ENCODE data around the gene ULK2. TPM values are rescaled to one million over a fixed set of nuclear protein-coding genes. Genes with fewer than 3 reads are reported as not detected.
A peak's percentile ranks its signal among the peaks of the same experiment; 100 is the strongest.

Gene ULK2
- total RNA-seq, 4 donors from 2014 or later = 7.4 to 20.4 (median 14.2) TPM

DNA sequence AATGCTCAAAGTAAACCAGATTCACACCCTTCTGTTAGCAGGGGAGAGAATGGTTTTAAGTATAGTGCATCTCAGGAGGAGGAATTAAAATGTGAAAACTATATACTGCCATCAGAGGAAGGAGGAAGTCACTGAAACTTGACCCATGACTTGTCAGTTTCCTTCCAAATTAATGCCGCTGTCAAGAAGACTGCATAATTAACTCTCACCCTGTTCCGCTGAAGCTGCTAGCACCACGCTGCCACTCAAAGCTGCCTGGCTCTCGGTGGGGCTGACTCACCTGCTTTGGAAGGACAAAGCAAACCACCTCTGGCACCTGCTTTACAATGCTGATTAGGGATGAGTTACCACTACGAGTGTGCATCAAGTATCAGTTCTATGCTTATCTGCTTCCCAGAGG, 37.8 kb upstream of the ULK2 start:
- DNase-seq (no peak), ATAC-seq (no peak)
- in situ Hi-C loops (cut with MboI; ENCODE audit: low sequenced_read_pairs in 4 of 4) = no loop called here
- H3K9me3 ChIP-seq = no peaks in the 10 kb centered on the region
- no peak for TF ChIP-seq POLR2A (IDR thresholded peaks at IDR 0.05)
- TF ChIP-seq, protein P1, sequence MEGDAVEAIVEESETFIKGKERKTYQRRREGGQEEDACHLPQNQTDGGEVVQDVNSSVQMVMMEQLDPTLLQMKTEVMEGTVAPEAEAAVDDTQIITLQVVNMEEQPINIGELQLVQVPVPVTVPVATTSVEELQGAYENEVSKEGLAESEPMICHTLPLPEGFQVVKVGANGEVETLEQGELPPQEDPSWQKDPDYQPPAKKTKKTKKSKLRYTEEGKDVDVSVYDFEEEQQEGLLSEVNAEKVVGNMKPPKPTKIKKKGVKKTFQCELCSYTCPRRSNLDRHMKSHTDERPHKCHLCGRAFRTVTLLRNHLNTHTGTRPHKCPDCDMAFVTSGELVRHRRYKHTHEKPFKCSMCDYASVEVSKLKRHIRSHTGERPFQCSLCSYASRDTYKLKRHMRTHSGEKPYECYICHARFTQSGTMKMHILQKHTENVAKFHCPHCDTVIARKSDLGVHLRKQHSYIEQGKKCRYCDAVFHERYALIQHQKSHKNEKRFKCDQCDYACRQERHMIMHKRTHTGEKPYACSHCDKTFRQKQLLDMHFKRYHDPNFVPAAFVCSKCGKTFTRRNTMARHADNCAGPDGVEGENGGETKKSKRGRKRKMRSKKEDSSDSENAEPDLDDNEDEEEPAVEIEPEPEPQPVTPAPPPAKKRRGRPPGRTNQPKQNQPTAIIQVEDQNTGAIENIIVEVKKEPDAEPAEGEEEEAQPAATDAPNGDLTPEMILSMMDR (IDR thresholded peaks at IDR 0.05 in 4 of 5, conservative IDR thresholded peaks at IDR 0.05 in 1 of 5) = no peak
- H3K27ac ChIP-seq = no peak overlapping the region
- no peaks in the 10 kb centered on the region for H3K4me1 ChIP-seq
- H3K36me3 ChIP-seq = peaks cover 4 to 64% of the 10 kb centered on the region in 2 donors
- no peak overlapping the region for H3K4me3 ChIP-seq
- no peaks in the 10 kb centered on the region for H3K27me3 ChIP-seq
- intact Hi-C loops (cut with DNase I; ENCODE audit: low total_unique reads) = no loop called here

DNA sequence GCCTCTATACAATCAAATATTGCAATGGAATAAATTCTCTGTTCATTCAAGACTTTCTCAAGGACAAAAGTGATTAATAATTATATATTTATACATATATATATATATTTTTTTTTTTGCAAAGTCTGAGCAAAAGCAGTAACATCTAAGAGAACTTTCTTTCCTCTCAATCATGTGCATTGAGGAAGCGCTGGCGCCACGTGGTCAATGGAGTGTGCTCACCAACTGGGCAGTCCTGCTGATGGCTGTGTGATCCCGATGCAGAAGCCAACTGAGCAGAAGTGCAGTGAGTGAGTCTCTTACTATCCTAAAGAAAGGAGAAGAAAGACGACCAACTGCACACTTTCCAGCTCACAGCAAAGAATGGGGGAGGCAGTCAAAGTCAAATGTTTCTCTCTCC, 37.2 kb upstream of the ULK2 start:
- intact Hi-C loops (cut with DNase I; ENCODE audit: low total_unique reads) (no loop called here), in situ Hi-C loops (cut with MboI; ENCODE audit: low sequenced_read_pairs in 4 of 4) (no loop called here)
- no peak overlapping the region for H3K4me3 ChIP-seq
- peaks cover 4 to 64% of the 10 kb centered on the region in 2 donors for H3K36me3 ChIP-seq
- ATAC-seq (no peak), DNase-seq (peak; percentile 19 to 34)
- no peaks in the 10 kb centered on the region for H3K4me1 ChIP-seq
- H3K27me3 ChIP-seq = no peaks in the 10 kb centered on the region
- no peak overlapping the region for H3K27ac ChIP-seq
- H3K9me3 ChIP-seq = no peaks in the 10 kb centered on the region
- TF ChIP-seq, protein P1 (IDR thresholded peaks at IDR 0.05 in 4 of 5, conservative IDR thresholded peaks at IDR 0.05 in 1 of 5) = no peak
- TF ChIP-seq POLR2A (IDR thresholded peaks at IDR 0.05) = no peak

- no peak for ATAC-seq
- no peak overlapping the region for H3K4me3 ChIP-seq
- intact Hi-C loops (cut with DNase I; ENCODE audit: low total_unique reads) (no loop called here), in situ Hi-C loops (cut with MboI; ENCODE audit: low sequenced_read_pairs in 4 of 4) (no loop called here)
- H3K36me3 ChIP-seq = peaks cover under 1 to 59% of the 10 kb centered on the region in 2 donors
- H3K27me3 ChIP-seq = no peaks in the 10 kb centered on the region
- no peaks in the 10 kb centered on the region for H3K9me3 ChIP-seq
- H3K27ac ChIP-seq = no peak overlapping the region
- DNase-seq = no peak
- H3K4me1 ChIP-seq = no peaks in the 10 kb centered on the region
- TF ChIP-seq, protein P1 (IDR thresholded peaks at IDR 0.05 in 4 of 5, conservative IDR thresholded peaks at IDR 0.05 in 1 of 5) = no peak
- no peak for TF ChIP-seq POLR2A (IDR thresholded peaks at IDR 0.05)
Measured at GRCh38 chr17:19904412-19904811, 36.7 kb upstream of the ULK2 start.

DNA sequence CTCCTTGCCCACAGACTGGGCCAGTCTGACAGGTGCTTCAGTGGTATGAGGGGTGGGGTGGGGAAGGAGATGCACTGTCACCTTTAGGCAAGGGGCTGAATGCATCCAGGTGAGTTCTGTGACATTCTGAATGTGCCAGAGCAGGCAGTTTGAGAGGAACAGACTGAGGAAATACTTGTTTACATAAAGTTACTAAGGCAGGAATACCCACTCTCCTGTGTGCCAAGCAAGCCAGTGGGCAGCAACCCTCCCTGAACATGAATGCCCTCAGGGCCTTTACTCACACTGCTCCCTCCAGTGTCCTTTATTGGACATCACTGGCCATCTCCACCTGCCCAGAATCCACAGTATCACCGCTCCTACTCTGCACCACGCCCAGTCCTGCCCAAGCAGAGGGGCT, 33.1 kb upstream of the ULK2 start:
- Histone ChIP-seq H3K36me3 (peaks cover 0 to 30% of the 10 kb centered on the region in 2 donors), H3K27ac (no peak overlapping the region), H3K4me1 (no peaks in the 10 kb centered on the region), H3K9me3 (no peaks in the 10 kb centered on the region), H3K4me3 (no peak overlapping the region), H3K27me3 (no peaks in the 10 kb centered on the region)
- in situ Hi-C loops (cut with MboI; ENCODE audit: low sequenced_read_pairs in 4 of 4) = no loop called here
- intact Hi-C loops (cut with DNase I; ENCODE audit: low total_unique reads) = no loop called here
- no peak for TF ChIP-seq POLR2A (IDR thresholded peaks at IDR 0.05)
- no peak for DNase-seq
- no peak for ATAC-seq

DNA sequence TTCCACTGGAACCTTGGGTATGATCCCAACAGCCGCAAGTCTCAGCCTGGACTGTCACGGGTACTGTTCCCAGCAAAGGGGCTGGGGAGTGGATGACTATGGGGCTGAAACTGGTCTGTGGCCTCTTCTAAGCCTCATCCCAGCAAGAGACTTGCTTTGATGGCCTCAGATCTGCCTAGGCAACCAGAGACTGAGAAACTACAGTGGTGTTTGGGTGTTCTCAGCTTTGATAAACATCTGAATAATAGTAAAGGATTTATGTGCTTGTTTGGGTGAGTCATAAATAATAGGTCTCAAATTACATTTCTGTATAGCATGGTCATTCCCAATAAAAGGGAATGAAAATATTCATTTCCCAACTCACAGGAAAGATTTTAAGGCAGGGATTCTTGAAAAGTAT, 30.2 kb upstream of the ULK2 start:
- H3K4me1 ChIP-seq = no peaks in the 10 kb centered on the region
- in situ Hi-C loops (cut with MboI; ENCODE audit: low sequenced_read_pairs in 4 of 4) (no loop called here), intact Hi-C loops (cut with DNase I; ENCODE audit: low total_unique reads) (no loop called here)
- TF ChIP-seq, protein P1 (IDR thresholded peaks at IDR 0.05 in 4 of 5, conservative IDR thresholded peaks at IDR 0.05 in 1 of 5) = no peak
- no peak for TF ChIP-seq POLR2A (IDR thresholded peaks at IDR 0.05)
- H3K27ac ChIP-seq = no peak overlapping the region
- DNase-seq = no peak
- peaks cover 0 to 7% of the 10 kb centered on the region in 2 donors for H3K36me3 ChIP-seq
- H3K27me3 ChIP-seq = no peaks in the 10 kb centered on the region
- ATAC-seq = no peak
- no peak overlapping the region for H3K4me3 ChIP-seq
- H3K9me3 ChIP-seq = no peaks in the 10 kb centered on the region
